K562 (cell line): ENCODE results near the gene STK16. TPM values are rescaled to one million over a fixed set of nuclear protein-coding genes. Genes with fewer than 3 reads are reported as not detected.

Source experiments
- E2F6 ChIP-seq, 2 experiments: IDR thresholded peaks; 2 replicates each; pipeline ENCODE4 v1.6.1; 2011; ENCODE audit warnings: borderline replicate concordance in 1 of 2, control low read depth in 1 of 2, low read depth in 1 of 2, low read length in 1 of 2, mild to moderate bottlenecking in 1 of 2, mixed read lengths in 1 of 2, moderate library complexity in 1 of 2; ENCODE audit not compliant: insufficient read depth in 1 of 2, insufficient read length in 1 of 2, poor library complexity in 1 of 2, severe bottlenecking in 1 of 2; ENCODE audit errors: extremely low read depth in 1 of 2
- ESRRB ChIP-seq: fragments of 250-450 bp; sonication (Bioruptor Pico); IDR thresholded peaks from 2 replicates; pipeline ENCODE4 v1.5.0; 2020; ENCODE audit warnings: mild to moderate bottlenecking, moderate library complexity, borderline replicate concordance
- FOXK1 ChIP-seq: sonication (generic); formaldehyde crosslinking; IDR thresholded peaks from 2 replicates; pipeline ENCODE4 v1.8.0; 2022; ENCODE audit warnings: missing genetic modification reagents, mild to moderate bottlenecking, borderline replicate concordance
- GTF2F1 ChIP-seq: IDR thresholded peaks from 2 replicates; pipeline ENCODE4 v1.6.1; 2011; ENCODE audit warnings: low read depth, low read length, improper control_type of control experiment
- KAT7 ChIP-seq: sonication (generic); formaldehyde crosslinking; IDR thresholded peaks from 2 replicates; pipeline ENCODE4 v1.8.0; 2022; ENCODE audit warnings: missing genetic modification reagents, mild to moderate bottlenecking, borderline replicate concordance
- POLR2G ChIP-seq: fragments of 200-400 bp; formaldehyde crosslinking; IDR thresholded peaks from 2 replicates; pipeline ENCODE4 v1.6.1; 2017; ENCODE audit warnings: low read depth, mild to moderate bottlenecking, antibody characterized with exemption, low read length, moderate library complexity
- USF1 ChIP-seq: sonication (generic); formaldehyde crosslinking; IDR thresholded peaks from 2 replicates; pipeline ENCODE4 v1.9.0; 2022; ENCODE audit warnings: mild to moderate bottlenecking, missing genetic modification reagents
- ZNF134 ChIP-seq: fragments of 250-450 bp; sonication (Bioruptor Pico); conservative IDR thresholded peaks from 2 replicates; pipeline ENCODE4 v1.4.0; 2020
- ZNF347 ChIP-seq: fragments of 450-650 bp; formaldehyde crosslinking; IDR thresholded peaks from 2 replicates; pipeline ENCODE4 v1.4.0; 2020; ENCODE audit warnings: low read depth, mild to moderate bottlenecking, moderate library complexity
- ZNF639 ChIP-seq, 2 experiments: fragments of 200-800 bp in 1 of 2; sonication (Bioruptor generic) in 1 of 2; sonication (generic) in 1 of 2; formaldehyde crosslinking in 1 of 2; IDR thresholded peaks in 1 of 2; conservative IDR thresholded peaks in 1 of 2; 2 replicates each; pipeline versions ENCODE4 v1.5.0 to v1.6.1; 2016 to 2020; ENCODE audit warnings: missing compliant biosample characterization in 1 of 2, missing genetic modification characterization in 1 of 2, missing genetic modification reagents in 1 of 2
- polyA plus RNA-seq, 8 experiments: library from polyadenylated mRNA; depleted of rRNA in 4 of 8; stranded (reverse) in 5 of 8; unstranded in 3 of 8; fragments of >200 nt; fragmentation: Nextera tagmentation in 2 of 8; fragmentation: Illumina TruSeq in 1 of 8; extraction: Ambion mirVana in 2 of 8; extraction: Trizol in 1 of 8; gene quantifications; 2 replicates each; pipeline versions ENCODE4 v1.2.1 to v1.2.3, GENCODE V29; 2011 to 2014; ENCODE audit warnings: inconsistent platforms in 1 of 8, missing spikeins in 1 of 8
- total RNA-seq, 7 experiments: library from RNA; depleted of rRNA in 6 of 7; stranded (reverse); fragments of >200 nt in 6 of 7; fragmentation: Illumina TruSeq in 2 of 7; extraction: Trizol in 2 of 7; gene quantifications; 2 replicates each; pipeline versions ENCODE4 v1.2.1 to v1.2.3, GENCODE V29; 2011 to 2021; ENCODE audit warnings: low replicate concordance in 1 of 7
- TF ChIP-seq, protein P1 (sequence below): IDR thresholded peaks from 2 replicates; pipeline ENCODE4 v1.6.1; 2016; ENCODE audit warnings: missing genetic modification characterization, missing compliant biosample characterization
- TF ChIP-seq, protein P2 (sequence below): fragments of 450-650 bp; formaldehyde crosslinking; IDR thresholded peaks from 2 replicates; pipeline ENCODE4 v1.4.0; 2020; ENCODE audit warnings: mild to moderate bottlenecking, moderate library complexity
- TF ChIP-seq, protein P3 (sequence below): fragments of 250-450 bp; sonication (Bioruptor Pico); IDR thresholded peaks from 2 replicates; pipeline ENCODE4 v1.4.0; 2020
- TF ChIP-seq, protein P4 (sequence below): fragments of 450-650 bp; IDR thresholded peaks from 2 replicates; pipeline ENCODE4 v1.6.1; 2016; ENCODE audit warnings: antibody characterized with exemption

Gene STK16
- total and polyA plus RNA-seq, 9 of the 15 experiments (the other 6 are each of a cell fraction or from before 2014, with no cell fraction given): 5.4 to 36.2 (median 17.8) TPM

GRCh38 chr2:219218732-219219701 lies 26.3 kb upstream of the STK16 start, which contains the start of gene ABCB6 (continued):
- TF ChIP-seq, protein P1, sequence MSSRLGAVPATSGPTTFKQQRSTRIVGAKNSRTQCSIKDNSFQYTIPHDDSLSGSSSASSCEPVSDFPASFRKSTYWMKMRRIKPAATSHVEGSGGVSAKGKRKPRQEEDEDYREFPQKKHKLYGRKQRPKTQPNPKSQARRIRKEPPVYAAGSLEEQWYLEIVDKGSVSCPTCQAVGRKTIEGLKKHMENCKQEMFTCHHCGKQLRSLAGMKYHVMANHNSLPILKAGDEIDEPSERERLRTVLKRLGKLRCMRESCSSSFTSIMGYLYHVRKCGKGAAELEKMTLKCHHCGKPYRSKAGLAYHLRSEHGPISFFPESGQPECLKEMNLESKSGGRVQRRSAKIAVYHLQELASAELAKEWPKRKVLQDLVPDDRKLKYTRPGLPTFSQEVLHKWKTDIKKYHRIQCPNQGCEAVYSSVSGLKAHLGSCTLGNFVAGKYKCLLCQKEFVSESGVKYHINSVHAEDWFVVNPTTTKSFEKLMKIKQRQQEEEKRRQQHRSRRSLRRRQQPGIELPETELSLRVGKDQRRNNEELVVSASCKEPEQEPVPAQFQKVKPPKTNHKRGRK (tag): no peak
- TF ChIP-seq ESRRB (CRISPR knock-in tag) (no peak), E2F6 (IDR thresholded peaks at IDR 0.05; ENCODE audit: borderline replicate concordance in 1 of 2, extremely low read depth in 1 of 2, insufficient read depth in 1 of 2, insufficient read length in 1 of 2, low read depth in 1 of 2, low read length in 1 of 2, poor library complexity in 1 of 2, severe bottlenecking in 1 of 2) (peak; percentile 97), USF1 (peak; percentile 99), POLR2G (peak; percentile 89), KAT7 (CRISPR knock-in tag) (peak; percentile 47; the same call in 1 of the 2 replicates), FOXK1 (CRISPR knock-in tag) (no peak), ZNF639 (CRISPR knock-in tag; conservative IDR thresholded peaks at IDR 0.05 in 1 of 2, IDR thresholded peaks at IDR 0.05 in 1 of 2) (no peak), ZNF347 (CRISPR knock-in tag) (no peak), GTF2F1 (no peak), ZNF134 (CRISPR knock-in tag) (no peak)
- TF ChIP-seq, protein P2, sequence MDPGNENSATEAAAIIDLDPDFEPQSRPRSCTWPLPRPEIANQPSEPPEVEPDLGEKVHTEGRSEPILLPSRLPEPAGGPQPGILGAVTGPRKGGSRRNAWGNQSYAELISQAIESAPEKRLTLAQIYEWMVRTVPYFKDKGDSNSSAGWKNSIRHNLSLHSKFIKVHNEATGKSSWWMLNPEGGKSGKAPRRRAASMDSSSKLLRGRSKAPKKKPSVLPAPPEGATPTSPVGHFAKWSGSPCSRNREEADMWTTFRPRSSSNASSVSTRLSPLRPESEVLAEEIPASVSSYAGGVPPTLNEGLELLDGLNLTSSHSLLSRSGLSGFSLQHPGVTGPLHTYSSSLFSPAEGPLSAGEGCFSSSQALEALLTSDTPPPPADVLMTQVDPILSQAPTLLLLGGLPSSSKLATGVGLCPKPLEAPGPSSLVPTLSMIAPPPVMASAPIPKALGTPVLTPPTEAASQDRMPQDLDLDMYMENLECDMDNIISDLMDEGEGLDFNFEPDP (CRISPR knock-in tag): no peak
- TF ChIP-seq, protein P3, sequence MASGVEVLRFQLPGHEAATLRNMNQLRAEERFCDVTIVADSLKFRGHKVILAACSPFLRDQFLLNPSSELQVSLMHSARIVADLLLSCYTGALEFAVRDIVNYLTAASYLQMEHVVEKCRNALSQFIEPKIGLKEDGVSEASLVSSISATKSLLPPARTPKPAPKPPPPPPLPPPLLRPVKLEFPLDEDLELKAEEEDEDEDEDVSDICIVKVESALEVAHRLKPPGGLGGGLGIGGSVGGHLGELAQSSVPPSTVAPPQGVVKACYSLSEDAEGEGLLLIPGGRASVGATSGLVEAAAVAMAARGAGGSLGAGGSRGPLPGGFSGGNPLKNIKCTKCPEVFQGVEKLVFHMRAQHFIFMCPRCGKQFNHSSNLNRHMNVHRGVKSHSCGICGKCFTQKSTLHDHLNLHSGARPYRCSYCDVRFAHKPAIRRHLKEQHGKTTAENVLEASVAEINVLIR (CRISPR knock-in tag): no peak
- TF ChIP-seq, protein P4, sequence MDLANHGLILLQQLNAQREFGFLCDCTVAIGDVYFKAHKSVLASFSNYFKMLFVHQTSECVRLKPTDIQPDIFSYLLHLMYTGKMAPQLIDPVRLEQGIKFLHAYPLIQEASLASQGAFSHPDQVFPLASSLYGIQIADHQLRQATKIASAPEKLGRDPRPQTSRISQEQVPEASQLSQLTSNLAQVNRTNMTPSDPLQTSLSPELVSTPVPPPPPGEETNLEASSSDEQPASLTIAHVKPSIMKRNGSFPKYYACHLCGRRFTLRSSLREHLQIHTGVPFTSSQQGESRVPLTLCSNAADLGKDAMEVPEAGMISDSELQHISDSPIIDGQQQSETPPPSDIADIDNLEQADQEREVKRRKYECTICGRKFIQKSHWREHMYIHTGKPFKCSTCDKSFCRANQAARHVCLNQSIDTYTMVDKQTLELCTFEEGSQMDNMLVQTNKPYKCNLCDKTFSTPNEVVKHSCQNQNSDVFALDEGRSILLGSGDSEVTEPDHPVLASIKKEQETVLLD: no peak
